GM10248 (cell line): Measurements from ENCODE around the gene AARS1.
"Not testable (repeated sequence)": the region's sequence is repeated elsewhere in the genome, so short reads cannot be mapped to it uniquely, and the experiment has no call there.

Experiments
- CTCF ChIA-PET: fragments of 300-600 bp; sonication (Branson Sonifier 250); formaldehyde crosslinking; extraction: SDS; loops from one replicate; lab custom pipeline; 2021; ENCODE audit warnings: antibody characterized with exemption; lab: Yijun Ruan, JAX
- POLR2A ChIA-PET: fragments of 350-650 bp; sonication (Branson Sonifier 250); formaldehyde crosslinking; extraction: SDS; loops from one replicate; lab custom pipeline; 2020; ENCODE audit warnings: antibody characterized with exemption; lab: Yijun Ruan, JAX
- DNase-seq: peaks from one replicate; pipeline ENCODE4 v3.0.0; 2012; ENCODE audit errors: extremely low spot score
- TF ChIP-seq, protein P1 (sequence below): IDR thresholded peaks from 2 replicates; pipeline ENCODE4 v1.5.1; 2012; ENCODE audit warnings: mild to moderate bottlenecking, low read depth; ENCODE audit errors: extremely low read depth, missing control alignments, control extremely low read depth

AARS1 gene

DNA sequence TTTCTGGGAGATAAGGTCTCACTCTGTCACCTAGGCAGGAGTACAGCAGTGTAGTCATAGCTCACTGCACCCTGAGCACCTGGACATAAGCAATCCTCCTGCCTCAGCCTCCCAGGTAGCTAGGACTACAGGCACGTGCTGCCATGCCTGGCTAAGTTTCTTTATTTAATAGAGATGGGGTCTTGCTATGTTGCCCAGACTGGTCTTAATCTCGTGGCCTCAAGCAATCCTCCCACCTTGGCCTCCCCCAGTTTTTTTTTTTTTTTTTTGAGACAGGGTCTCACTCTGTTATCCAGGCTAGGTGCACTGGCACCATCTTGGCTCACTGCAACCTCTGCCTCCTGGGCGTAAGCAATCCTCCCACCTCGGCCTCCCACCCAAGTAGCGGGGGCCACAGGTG is 30.8 kb upstream of the AARS1 start:
- TF ChIP-seq, protein P1, sequence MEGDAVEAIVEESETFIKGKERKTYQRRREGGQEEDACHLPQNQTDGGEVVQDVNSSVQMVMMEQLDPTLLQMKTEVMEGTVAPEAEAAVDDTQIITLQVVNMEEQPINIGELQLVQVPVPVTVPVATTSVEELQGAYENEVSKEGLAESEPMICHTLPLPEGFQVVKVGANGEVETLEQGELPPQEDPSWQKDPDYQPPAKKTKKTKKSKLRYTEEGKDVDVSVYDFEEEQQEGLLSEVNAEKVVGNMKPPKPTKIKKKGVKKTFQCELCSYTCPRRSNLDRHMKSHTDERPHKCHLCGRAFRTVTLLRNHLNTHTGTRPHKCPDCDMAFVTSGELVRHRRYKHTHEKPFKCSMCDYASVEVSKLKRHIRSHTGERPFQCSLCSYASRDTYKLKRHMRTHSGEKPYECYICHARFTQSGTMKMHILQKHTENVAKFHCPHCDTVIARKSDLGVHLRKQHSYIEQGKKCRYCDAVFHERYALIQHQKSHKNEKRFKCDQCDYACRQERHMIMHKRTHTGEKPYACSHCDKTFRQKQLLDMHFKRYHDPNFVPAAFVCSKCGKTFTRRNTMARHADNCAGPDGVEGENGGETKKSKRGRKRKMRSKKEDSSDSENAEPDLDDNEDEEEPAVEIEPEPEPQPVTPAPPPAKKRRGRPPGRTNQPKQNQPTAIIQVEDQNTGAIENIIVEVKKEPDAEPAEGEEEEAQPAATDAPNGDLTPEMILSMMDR: no peak
- CTCF ChIA-PET: interaction anchor here (1.6 kb wide), 1 partner anchor 11 kb away, joined by 5 read pairs; no protein-coding TSS in a partner anchor
- POLR2A ChIA-PET: no interaction called here
- no peak for DNase-seq

DNA sequence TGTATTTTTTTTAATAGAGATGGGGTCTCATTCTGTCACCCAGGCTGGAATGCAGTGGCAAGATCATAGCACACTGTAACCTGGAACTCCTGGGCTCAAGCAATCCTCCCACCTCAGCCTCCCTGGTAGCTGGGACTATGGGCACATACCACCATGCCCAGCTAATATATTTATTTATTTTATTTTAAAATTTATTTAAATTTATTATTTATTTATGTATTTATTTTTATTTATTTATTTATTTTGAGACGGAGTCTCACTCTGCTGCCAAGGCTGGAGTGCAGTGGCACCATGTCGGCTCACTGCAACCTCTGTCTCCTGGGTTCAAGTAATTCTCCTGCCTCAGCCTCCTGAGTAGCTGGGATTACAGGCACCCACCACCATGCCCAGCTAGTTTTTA is 18.4 kb upstream of the AARS1 start:
- POLR2A ChIA-PET, DNase-seq: not testable (repeated sequence)
- CTCF ChIA-PET: interaction anchor here (1.1 to 3.0 kb wide), 4 partner anchors 9 to 55 kb away, joined by 3 to 11 read pairs (median 4); partner anchors contain the start of gene DDX19B

DNA sequence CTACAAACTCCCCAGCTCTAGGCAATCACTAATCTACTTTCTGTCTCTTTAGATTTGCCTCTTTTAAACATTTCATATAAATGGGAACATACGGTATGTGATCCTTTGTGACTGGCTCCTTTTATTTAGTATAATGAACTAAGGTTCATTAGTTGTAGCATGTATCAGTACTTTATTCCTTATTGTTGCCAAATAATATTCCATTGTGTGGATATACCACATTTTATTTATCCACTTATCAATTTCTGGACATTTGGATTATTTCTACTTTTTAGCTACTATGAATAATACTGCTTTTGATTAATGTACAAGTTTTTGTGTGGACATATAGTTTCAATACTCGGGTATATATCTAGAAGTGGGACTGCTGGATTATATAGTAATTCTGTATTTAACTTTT is 17.6 kb upstream of the AARS1 start:
- DNase-seq: no peak
- ChIA-PET CTCF (interaction anchor here (1.6 to 3.0 kb wide), 3 partner anchors 8 to 18 kb away, joined by 4 to 11 read pairs (median 5); partner anchors contain the start of gene DDX19B), POLR2A (no interaction called here)
- TF ChIP-seq, protein P1: no peak

DNA sequence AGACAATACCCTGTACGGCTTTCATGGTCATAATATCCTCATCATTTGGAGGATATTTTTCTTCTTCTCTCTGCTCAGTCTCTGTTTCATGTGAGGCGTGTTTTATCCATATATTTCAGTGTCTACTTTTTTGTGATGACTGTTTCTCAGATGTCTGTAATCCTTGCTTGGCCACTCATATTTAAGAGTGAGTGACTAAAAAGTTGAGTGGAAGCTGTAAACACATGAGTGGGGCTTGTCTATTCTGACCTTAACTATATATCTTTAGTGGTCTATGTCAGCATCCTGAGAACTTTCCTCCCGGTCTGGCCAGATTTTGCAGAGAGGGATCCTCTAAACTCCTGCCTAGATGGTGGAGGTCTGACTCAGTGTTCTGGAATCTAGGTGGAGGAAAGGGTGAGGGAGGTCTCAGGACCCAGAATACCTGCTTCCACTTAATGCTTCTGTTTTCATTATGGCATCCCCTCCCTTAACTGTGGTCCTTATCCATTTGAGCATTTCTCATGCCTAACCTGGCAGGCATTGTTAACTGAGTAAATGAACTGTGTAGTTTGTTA is 15.7 kb upstream of the AARS1 start:
- ChIA-PET CTCF (no interaction called here), POLR2A (no interaction called here)
- TF ChIP-seq, protein P1: no peak
- DNase-seq: no peak

DNA sequence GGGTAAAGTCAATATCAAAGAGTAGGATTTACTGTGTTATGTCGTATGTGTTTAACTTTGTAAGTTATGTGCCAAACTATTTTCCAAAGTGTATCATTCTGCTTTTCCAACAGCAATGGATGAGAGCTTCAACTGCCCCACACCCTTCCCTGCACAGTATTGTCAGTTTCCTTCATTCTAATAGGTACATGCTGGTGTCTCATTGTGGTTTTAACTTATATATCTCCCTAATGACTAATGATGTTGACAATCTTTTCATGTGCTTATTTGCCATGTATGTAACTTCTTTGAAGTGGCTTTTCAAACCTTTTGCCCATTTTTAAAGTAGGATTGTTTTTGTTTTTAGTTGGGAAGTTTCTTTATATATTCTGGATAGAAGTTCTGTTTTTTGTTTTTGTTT is 13.4 kb upstream of the AARS1 start:
- POLR2A ChIA-PET: no interaction called here
- no peak for DNase-seq

DNA sequence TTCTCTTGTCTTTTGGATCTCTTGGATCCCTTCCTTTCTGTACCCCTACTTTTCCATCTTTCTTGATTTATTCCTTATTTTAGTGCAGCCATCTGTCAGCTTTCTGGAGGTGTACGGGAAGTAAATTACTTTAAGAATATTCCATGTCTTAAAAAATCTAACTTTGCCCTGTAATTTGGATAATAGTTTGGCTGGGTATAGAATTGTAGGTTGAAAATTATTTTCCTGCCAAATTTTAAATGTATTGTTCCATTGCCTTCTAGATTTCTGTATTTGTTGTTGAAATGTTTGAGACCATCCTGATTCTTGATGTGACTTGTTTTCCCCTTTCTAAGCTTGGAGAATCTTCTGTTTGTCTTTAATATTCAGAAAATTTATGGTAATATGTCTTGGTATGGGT is 11.8 kb upstream of the AARS1 start:
- CTCF ChIA-PET: no interaction called here

More for the DNA sequence above, 13.4 kb upstream of the AARS1 start:
- TF ChIP-seq, protein P1: no peak
- CTCF ChIA-PET: interaction anchor here (0.9 kb wide), 1 partner anchor 12 kb away, joined by 3 read pairs; no protein-coding TSS in a partner anchor

More for the DNA sequence above, 11.8 kb upstream of the AARS1 start:
- no peak for DNase-seq
- POLR2A ChIA-PET: no interaction called here
- TF ChIP-seq, protein P1: no peak
